ENCODE results near the gene ZNF664.

The ZNF664 gene

DNA sequence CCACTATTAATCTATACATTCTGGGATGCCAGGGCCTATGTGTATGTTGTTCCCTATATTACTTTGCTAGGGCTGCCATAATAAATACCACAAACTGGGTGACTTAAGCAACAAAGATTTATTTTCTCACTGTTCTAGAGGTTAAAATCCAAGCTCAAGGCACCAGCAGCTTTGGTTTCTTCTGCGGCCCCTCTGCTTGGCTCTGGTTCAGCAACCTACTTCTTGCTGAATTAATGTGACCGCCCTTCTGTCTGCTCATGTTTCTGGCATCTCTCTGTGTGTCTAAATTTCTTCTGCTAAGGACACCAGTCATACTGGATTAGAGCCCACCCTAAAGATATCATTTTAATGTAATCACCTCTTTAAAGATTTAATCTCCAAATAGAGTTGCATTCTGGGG is 84.7 kb downstream of the ZNF664 start:
- TF ChIP-seq, protein P1, sequence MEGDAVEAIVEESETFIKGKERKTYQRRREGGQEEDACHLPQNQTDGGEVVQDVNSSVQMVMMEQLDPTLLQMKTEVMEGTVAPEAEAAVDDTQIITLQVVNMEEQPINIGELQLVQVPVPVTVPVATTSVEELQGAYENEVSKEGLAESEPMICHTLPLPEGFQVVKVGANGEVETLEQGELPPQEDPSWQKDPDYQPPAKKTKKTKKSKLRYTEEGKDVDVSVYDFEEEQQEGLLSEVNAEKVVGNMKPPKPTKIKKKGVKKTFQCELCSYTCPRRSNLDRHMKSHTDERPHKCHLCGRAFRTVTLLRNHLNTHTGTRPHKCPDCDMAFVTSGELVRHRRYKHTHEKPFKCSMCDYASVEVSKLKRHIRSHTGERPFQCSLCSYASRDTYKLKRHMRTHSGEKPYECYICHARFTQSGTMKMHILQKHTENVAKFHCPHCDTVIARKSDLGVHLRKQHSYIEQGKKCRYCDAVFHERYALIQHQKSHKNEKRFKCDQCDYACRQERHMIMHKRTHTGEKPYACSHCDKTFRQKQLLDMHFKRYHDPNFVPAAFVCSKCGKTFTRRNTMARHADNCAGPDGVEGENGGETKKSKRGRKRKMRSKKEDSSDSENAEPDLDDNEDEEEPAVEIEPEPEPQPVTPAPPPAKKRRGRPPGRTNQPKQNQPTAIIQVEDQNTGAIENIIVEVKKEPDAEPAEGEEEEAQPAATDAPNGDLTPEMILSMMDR (IDR thresholded peaks at IDR 0.05): no peak
- no peak overlapping the region for H3K4me3 ChIP-seq
- H3K27ac ChIP-seq: no peak overlapping the region
- DNase-seq (ENCODE audit: low spot score): no peak

DNA sequence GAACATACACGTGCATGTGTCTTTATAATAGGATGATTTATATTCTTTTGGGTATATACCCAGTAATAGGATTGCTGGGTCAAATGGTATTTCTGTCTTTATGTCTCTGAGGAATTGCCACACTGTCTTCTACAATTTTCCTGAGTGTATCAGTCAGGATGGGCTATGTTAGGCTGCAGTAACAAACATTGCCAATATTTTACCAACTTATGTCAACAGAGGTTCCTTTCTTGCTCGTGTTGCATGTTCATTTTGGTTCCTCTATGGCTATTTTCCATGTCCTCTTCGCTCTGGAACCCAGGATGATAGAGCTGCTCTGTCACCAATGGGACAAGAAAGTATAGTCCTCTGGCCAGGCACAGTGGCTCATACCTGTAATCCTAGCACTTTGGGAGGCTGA is 86.7 kb downstream of the ZNF664 start:
- no peak for DNase-seq (ENCODE audit: low spot score)
- TF ChIP-seq, protein P1 (IDR thresholded peaks at IDR 0.05): no peak
- Histone ChIP-seq H3K27ac (no peak overlapping the region), H3K4me3 (no peak overlapping the region)
